AG04450 (cell line): Measurements from ENCODE around the gene YAP1. TPM values are rescaled to one million over a fixed set of nuclear protein-coding genes. Genes with fewer than 3 reads are reported as not detected.

Experiments
- CTCF ChIA-PET: fragments of 300-600, 350-600 bp; formaldehyde crosslinking; extraction: SDS; loops from one replicate; lab custom pipeline; 2022; ENCODE audit warnings: antibody characterized with exemption, inconsistent platforms; lab: Charles Lee
- POLR2A ChIA-PET: fragments of 350-600 bp; formaldehyde crosslinking; extraction: SDS; loops from one replicate; lab custom pipeline; 2021; ENCODE audit warnings: antibody characterized with exemption, inconsistent platforms; lab: Yijun Ruan, JAX
- DNase-seq: peaks from one replicate; pipeline ENCODE4 v3.0.0-alpha.2; 2011; ENCODE audit warnings: low read depth, low spot score
- H3K27ac ChIP-seq: one replicate; pipeline ENCODE4 v1.5.1; 2012; ENCODE audit warnings: low read depth, low read length, control low read depth
- H3K27me3 ChIP-seq: one replicate; pipeline ENCODE4 v1.6.0; 2012; ENCODE audit warnings: low read length; ENCODE audit not compliant: control insufficient read depth, insufficient read depth
- H3K4me3 ChIP-seq: 2 replicates; pipeline ENCODE4 v1.5.1; 2011; ENCODE audit warnings: mild to moderate bottlenecking, low read depth, low read length, control low read depth
- H3K9me3 ChIP-seq: 2 replicates; pipeline ENCODE4 v1.5.1; 2012; ENCODE audit warnings: low read length; ENCODE audit not compliant: control insufficient read depth, insufficient read depth
- polyA plus RNA-seq: library from polyadenylated mRNA; depleted of rRNA; stranded (reverse); fragments of >200 nt; gene quantifications from 2 replicates; pipeline ENCODE4 v1.2.3, GENCODE V29; 2011
- TF ChIP-seq, protein P1 (sequence below): IDR thresholded peaks from 2 replicates; pipeline ENCODE4 v1.5.1; 2011; ENCODE audit warnings: low read depth, low read length, control low read depth, inconsistent platforms

The YAP1 gene
- polyA plus RNA-seq, 1 experiment = 117 TPM

DNA sequence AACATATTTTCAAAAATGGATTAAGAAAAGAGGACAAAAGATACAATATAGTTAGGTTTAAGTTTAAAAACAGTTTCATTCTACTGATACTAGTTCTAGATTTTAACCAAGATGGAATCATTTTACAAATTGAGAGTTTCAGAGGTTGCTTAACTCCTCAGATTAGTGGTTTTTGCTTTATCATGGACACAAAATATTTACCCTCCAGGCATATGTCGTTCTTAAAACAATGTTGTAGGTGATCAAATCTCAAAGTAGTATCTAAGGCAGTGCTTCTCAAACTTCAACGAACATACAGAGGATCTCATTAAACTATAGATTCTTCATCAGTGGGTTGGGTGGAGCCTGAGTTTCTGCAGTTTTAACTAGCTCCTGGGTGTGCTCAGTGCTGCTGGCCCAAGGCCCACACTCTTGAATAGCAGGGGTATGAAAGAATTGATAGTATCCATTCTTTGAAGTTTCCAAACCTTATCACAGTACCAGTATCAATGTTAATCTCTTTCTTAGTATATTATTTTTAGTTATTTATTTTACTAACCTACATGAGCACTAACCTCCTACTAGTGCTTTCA, 48.0 kb downstream of the YAP1 start:
- no peaks in the 10 kb centered on the region for H3K27me3 ChIP-seq
- H3K27ac ChIP-seq = no peak overlapping the region
- no peaks in the 10 kb centered on the region for H3K9me3 ChIP-seq
- DNase-seq = no peak
- ChIA-PET POLR2A (no interaction called here), CTCF (interaction anchor here (0.6 to 1.5 kb wide), 2 partner anchors 13 to 648 kb away, joined by 3 to 4 read pairs; no protein-coding TSS in a partner anchor)
- no peak overlapping the region for H3K4me3 ChIP-seq
- TF ChIP-seq, protein P1, sequence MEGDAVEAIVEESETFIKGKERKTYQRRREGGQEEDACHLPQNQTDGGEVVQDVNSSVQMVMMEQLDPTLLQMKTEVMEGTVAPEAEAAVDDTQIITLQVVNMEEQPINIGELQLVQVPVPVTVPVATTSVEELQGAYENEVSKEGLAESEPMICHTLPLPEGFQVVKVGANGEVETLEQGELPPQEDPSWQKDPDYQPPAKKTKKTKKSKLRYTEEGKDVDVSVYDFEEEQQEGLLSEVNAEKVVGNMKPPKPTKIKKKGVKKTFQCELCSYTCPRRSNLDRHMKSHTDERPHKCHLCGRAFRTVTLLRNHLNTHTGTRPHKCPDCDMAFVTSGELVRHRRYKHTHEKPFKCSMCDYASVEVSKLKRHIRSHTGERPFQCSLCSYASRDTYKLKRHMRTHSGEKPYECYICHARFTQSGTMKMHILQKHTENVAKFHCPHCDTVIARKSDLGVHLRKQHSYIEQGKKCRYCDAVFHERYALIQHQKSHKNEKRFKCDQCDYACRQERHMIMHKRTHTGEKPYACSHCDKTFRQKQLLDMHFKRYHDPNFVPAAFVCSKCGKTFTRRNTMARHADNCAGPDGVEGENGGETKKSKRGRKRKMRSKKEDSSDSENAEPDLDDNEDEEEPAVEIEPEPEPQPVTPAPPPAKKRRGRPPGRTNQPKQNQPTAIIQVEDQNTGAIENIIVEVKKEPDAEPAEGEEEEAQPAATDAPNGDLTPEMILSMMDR = no peak

DNA sequence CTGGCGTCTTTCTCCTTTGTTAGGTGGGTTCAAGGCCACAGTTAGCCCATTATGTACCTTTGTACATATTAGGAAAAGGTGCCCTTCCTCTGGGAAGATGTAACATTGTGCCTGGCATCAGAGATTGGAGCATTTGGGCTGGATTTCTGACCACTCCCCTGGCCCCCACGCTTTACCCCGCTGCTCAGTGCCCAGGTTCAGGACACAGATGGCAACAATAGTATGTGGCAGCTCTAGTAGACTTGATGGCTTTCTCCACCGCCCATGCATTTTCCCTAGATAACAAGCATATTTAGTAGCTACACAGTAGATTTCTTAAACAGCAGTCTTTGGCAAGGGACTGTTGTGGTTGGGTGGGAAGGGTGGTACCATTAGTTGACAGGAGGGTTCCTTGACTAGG, 53.1 kb downstream of the YAP1 start:
- TF ChIP-seq, protein P1 = no peak
- POLR2A ChIA-PET = no interaction called here
- CTCF ChIA-PET = no interaction called here
- no peaks in the 10 kb centered on the region for H3K27me3 ChIP-seq
- H3K4me3 ChIP-seq = no peak overlapping the region
- no peaks in the 10 kb centered on the region for H3K9me3 ChIP-seq
- DNase-seq = no peak
- H3K27ac ChIP-seq = no peak overlapping the region

DNA sequence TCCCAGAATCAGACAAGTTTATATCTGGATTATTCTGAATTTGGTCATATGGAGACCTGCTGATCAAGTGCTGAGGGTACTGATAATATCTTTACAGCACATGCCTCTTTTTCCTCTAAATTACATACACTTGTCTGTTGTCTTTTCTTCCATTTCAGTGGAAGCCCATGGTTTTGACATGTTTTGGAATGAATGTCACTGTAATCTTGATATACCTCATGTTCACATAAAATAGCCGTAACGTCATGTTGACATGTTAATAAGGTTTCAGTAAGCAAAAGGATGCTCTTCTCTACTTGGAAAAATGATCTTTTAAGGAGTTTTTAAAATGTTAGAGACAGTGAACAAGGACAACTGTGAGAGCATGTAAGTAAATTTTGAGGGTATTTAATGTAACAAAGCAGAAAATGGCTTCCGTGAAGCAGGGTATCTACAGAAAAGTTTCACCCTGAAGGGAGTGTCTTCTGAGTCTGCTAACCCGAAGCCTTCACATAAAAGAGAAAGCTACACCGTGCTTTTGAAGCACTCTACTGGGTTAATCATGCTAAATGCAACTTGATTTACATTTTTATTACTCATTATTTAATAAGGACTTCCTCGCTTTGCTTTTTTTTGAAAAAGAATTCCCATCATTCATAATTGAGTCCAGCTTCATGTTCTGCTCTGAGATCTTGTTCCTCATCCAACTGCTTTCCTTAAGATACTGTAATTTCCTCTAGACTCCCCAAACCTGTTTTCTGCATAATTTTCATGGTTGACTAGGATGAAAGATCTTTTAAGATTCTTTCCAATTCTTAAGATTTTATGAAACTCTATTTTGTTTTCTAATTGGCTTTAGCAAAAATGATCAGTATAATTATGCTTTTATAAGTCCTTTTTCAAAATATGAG, 56.2 kb downstream of the YAP1 start:
- Histone ChIP-seq H3K9me3 (no peaks in the 10 kb centered on the region), H3K27ac (no peak overlapping the region), H3K4me3 (no peak overlapping the region), H3K27me3 (no peaks in the 10 kb centered on the region)
- ChIA-PET CTCF (no interaction called here), POLR2A (no interaction called here)
- no peak for DNase-seq
- TF ChIP-seq, protein P1 = no peak

DNA sequence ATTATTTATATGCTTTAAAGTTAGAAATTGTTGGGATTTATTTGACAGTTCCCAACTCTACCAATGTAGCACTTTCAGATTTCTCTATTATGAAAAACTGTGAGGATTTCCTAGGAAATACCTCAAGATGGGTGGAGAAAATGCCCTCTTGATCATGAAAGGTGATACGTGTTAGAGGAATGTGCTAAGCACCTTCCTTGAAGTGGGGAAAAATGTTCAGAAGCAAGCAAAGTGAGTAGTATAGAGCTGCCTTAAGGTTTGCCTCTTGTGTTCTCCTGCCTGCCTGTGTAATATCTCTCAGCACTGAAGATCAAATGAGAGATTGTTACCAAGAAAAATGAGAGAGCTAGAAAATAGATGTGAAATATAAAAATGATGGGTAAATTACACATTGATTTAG, 58.2 kb downstream of the YAP1 start:
- no peaks in the 10 kb centered on the region for H3K9me3 ChIP-seq
- H3K27me3 ChIP-seq = no peaks in the 10 kb centered on the region
- no peak overlapping the region for H3K27ac ChIP-seq
- ChIA-PET CTCF (interaction anchor here (0.6 kb wide), 1 partner anchor 27 kb away, joined by 3 read pairs; no protein-coding TSS in a partner anchor), POLR2A (no interaction called here)
- TF ChIP-seq, protein P1 = no peak
- H3K4me3 ChIP-seq = no peak overlapping the region
- DNase-seq = no peak

DNA sequence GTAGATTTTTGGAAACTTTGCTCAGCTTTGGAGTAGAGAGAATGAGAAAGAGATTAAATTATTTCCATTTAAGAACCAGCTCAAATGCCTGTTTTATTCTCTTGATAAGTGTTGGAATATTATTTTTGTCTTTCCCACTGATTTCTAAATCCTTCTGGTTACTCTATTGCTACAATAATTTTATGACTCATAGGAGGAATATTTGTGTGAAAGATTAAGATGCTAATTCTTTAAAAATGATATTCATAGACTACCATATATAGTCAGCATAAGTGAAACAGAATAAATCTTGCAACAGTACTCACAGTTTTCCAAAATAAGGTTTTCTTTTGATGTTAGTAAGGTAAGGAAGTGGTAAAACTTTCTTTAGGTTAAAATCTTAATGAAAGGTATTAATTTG, 60.9 kb downstream of the YAP1 start:
- DNase-seq = no peak
- no peak overlapping the region for H3K4me3 ChIP-seq
- TF ChIP-seq, protein P1 = no peak
- H3K27ac ChIP-seq = peak overlapping the region; percentile 80
- H3K9me3 ChIP-seq = no peaks in the 10 kb centered on the region
- no peaks in the 10 kb centered on the region for H3K27me3 ChIP-seq
- POLR2A ChIA-PET = interaction anchor here (0.9 to 1.1 kb wide), 2 partner anchors 11 to 17 kb away, joined by 3 to 5 read pairs; no protein-coding TSS in a partner anchor
- CTCF ChIA-PET = interaction anchor here (0.8 to 2.6 kb wide), 3 partner anchors 13 to 118 kb away, joined by 3 to 7 read pairs (median 4); no protein-coding TSS in a partner anchor
